Measurements from ENCODE around the gene CIBAR2. TPM values are rescaled to one million over a fixed set of nuclear protein-coding genes. Genes with fewer than 3 reads are reported as not detected.
A peak's percentile ranks its signal among the peaks of the same experiment; 100 is the strongest.

The CIBAR2 gene
- total RNA-seq, 2 experiments from 2014 or later, result not detected

DNA sequence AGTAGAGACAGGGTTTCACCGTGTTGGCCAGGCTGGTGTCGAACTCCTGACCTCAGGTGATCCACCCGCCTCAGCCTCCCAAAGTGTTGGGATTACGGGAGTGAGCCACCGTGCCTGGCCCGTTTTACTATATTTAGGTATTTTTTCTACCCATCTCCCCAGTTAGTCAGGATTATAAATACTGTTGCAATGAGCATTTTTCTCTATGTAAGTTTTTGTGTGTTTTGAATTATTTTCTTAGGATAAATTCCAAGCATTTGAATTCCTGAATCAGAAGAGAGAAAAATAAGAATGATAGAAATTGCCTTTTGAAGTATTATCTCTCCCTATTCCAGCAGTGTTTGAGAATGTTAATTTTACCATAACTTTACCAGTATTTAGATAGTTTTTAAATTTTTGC, 48.1 kb downstream of the CIBAR2 start:
- TF ChIP-seq CTCF (IDR thresholded peaks at IDR 0.05), result no peak
- Mint-ChIP-seq H3K4me3 (no peak overlapping the region), H3K36me3 (ENCODE audit: low read depth) (no peaks in the 10 kb centered on the region), H3K9me3 (no peaks in the 10 kb centered on the region), H3K27ac (no peak overlapping the region), H3K27me3 (no peaks in the 10 kb centered on the region), H3K4me1 (ENCODE audit: low read depth) (peaks cover 24% of the 10 kb centered on the region)
- ChIA-PET CTCF (no interaction called here), POLR2A (no interaction called here)
- ATAC-seq, result no peak
- intact Hi-C loops (cut with micrococcal nuclease), result no loop called here
- no peak for DNase-seq

DNA sequence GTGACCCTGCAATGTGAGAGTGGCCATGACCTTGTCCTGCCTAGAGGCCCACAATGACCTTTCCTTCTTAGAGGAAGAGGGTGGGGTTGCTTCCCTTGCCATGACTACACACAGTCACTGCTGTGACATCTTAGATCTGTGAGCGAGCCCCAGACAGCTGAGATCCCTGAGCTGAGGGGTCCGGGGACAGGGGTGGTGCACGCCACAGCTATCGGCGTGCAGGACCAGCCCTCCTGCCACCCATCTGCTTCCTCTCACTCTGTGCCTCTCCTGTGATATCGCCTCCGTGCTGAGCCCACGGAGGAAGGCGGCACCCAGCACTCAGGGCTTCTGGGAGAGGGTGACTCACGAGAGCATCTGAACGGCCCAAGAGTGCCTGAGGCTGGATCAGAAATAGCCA, 49.4 kb downstream of the CIBAR2 start:
- H3K4me3 Mint-ChIP-seq, result no peak overlapping the region
- DNase-seq (no peak), ATAC-seq (no peak)
- no peak overlapping the region for H3K27ac Mint-ChIP-seq
- ChIA-PET POLR2A (no interaction called here), CTCF (no interaction called here)
- no peak for TF ChIP-seq CTCF (IDR thresholded peaks at IDR 0.05)
- H3K27me3 Mint-ChIP-seq, result no peaks in the 10 kb centered on the region
- no peaks in the 10 kb centered on the region for H3K36me3 Mint-ChIP-seq (ENCODE audit: low read depth)
- H3K4me1 Mint-ChIP-seq (ENCODE audit: low read depth), result peaks cover 29% of the 10 kb centered on the region
- no peaks in the 10 kb centered on the region for H3K9me3 Mint-ChIP-seq
- intact Hi-C loops (cut with micrococcal nuclease), result no loop called here

DNA sequence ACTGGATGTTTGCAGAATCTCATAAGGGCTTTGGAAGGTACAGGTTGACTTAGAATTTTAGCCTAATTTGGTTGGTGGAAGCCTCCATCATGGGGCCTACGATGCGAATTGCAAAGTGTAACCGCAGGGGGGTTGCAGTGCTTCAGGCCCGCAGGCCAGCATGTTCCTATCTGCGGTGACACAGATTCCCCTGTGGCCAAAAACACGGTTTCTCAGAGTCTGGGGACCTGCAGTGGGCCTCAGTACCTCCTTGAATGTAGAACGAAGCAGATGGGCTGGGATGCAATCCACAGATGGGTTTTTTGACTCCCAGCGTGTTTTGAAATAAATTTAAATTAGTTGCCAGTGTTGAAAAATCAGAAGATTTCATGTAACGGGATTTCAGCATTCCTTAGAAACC, 49.9 kb downstream of the CIBAR2 start:
- TF ChIP-seq CTCF (IDR thresholded peaks at IDR 0.05), result no peak
- Mint-ChIP-seq H3K9me3 (no peaks in the 10 kb centered on the region), H3K27ac (no peak overlapping the region), H3K27me3 (no peaks in the 10 kb centered on the region), H3K4me3 (no peak overlapping the region), H3K36me3 (ENCODE audit: low read depth) (no peaks in the 10 kb centered on the region), H3K4me1 (ENCODE audit: low read depth) (peaks cover 34% of the 10 kb centered on the region)
- DNase-seq (no peak), ATAC-seq (no peak)
- CTCF ChIA-PET, result interaction anchor here (1.4 kb wide), 1 partner anchor 34 kb away, joined by 3 read pairs; no protein-coding TSS in a partner anchor
- POLR2A ChIA-PET, result interaction anchor here (0.6 to 1.2 kb wide), 2 partner anchors 11 to 717 kb away, joined by 3 read pairs; no protein-coding TSS in a partner anchor
- intact Hi-C loops (cut with micrococcal nuclease), result no loop called here

- Mint-ChIP-seq H3K36me3 (ENCODE audit: low read depth) (no peaks in the 10 kb centered on the region), H3K27ac (peak overlapping the region; percentile 21), H3K4me3 (no peak overlapping the region), H3K27me3 (no peaks in the 10 kb centered on the region), H3K4me1 (ENCODE audit: low read depth) (peaks cover 42% of the 10 kb centered on the region), H3K9me3 (no peaks in the 10 kb centered on the region)
- TF ChIP-seq CTCF (IDR thresholded peaks at IDR 0.05), result no peak
- ChIA-PET POLR2A (interaction anchor here (0.7 to 1.2 kb wide), 2 partner anchors 10 to 12 kb away, joined by 3 to 5 read pairs; no protein-coding TSS in a partner anchor), CTCF (interaction anchor here (1.0 to 1.4 kb wide), 2 partner anchors 16 to 33 kb away, joined by 3 to 4 read pairs; no protein-coding TSS in a partner anchor)
- DNase-seq (no peak), ATAC-seq (peak; percentile 26)
- intact Hi-C loops (cut with micrococcal nuclease), result no loop called here
Observed at GRCh38 chr16:85061566-85061965, 50.7 kb downstream of the CIBAR2 start.

- DNase-seq, result no peak
- no peak for TF ChIP-seq CTCF (IDR thresholded peaks at IDR 0.05)
- no peak overlapping the region for H3K4me3 Mint-ChIP-seq
- POLR2A ChIA-PET, result interaction anchor here (1.8 kb wide), 1 partner anchor 31 kb away, joined by 6 read pairs; the partner anchor contains the start of gene KIAA0513
- intact Hi-C loops (cut with micrococcal nuclease), result loop anchor here (5.0 kb wide), 1 partner anchor 47 kb away; the partner anchor contains the start of gene ZDHHC7
- H3K36me3 Mint-ChIP-seq (ENCODE audit: low read depth), result peaks cover 1% of the 10 kb centered on the region
- CTCF ChIA-PET, result interaction anchor here (0.7 to 3.6 kb wide), 2 partner anchors 28 to 33 kb away, joined by 3 to 18 read pairs; no protein-coding TSS in a partner anchor
- H3K27ac Mint-ChIP-seq, result no peak overlapping the region
- no peaks in the 10 kb centered on the region for H3K27me3 Mint-ChIP-seq
- ATAC-seq, result no peak
- H3K4me1 Mint-ChIP-seq (ENCODE audit: low read depth), result peaks cover 62% of the 10 kb centered on the region
- H3K9me3 Mint-ChIP-seq, result no peaks in the 10 kb centered on the region
Observed at GRCh38 chr16:85058909-85059308, 53.4 kb downstream of the CIBAR2 start.
